ENCODE measurements around the gene RWDD3.

Gene RWDD3, protein sequence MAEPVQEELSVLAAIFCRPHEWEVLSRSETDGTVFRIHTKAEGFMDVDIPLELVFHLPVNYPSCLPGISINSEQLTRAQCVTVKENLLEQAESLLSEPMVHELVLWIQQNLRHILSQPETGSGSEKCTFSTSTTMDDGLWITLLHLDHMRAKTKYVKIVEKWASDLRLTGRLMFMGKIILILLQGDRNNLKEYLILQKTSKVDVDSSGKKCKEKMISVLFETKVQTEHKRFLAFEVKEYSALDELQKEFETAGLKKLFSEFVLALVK

GRCh38 chr1:95233737-95234500, at the start of gene RWDD3:
TSS of gene RWDD3 (plus strand) at chr1:95234210. CDS start at chr1:95234231, 21 bp downstream.
- Mint-ChIP-seq H3K27me3 (peaks cover 33% of the 10 kb centered on the region), H3K4me1 (ENCODE audit: low read depth) (peaks cover 29% of the 10 kb centered on the region), H3K36me3 (ENCODE audit: low read depth) (peaks cover 34% of the 10 kb centered on the region), H3K9me3 (no peaks in the 10 kb centered on the region), H3K4me3 (peak within 1 kb of the TSS; percentile 94), H3K27ac (peak within 1 kb of the TSS; percentile 88)
- intact Hi-C loops (cut with micrococcal nuclease): loop anchor here (5.0 kb wide), 2 partner anchors 152 to 377 kb away; no protein-coding TSS in a partner anchor

DNA sequence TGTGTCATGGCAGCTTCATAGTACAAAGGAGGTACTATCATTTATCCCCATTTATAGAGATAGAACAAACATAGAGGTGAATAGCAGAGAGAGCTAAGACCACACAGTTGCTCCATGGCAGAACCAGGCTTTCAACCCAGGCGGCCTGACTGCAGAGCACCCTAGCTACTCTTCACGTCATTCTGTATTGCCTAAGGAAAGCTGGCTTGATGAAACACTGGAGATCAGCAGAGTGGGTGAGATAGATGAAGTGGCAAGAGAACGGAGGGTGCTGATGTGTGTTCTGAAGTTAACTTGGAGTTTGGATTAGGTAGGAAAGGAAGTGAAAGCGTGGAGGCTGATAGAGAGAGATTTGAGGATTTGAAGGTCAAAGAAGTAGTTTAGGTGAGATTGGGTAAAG, 47.9 kb upstream of the RWDD3 start:
- no peaks in the 10 kb centered on the region for H3K27me3 Mint-ChIP-seq
- no peaks in the 10 kb centered on the region for H3K4me1 Mint-ChIP-seq (ENCODE audit: low read depth)
- H3K9me3 Mint-ChIP-seq: no peaks in the 10 kb centered on the region
- intact Hi-C loops (cut with micrococcal nuclease): no loop called here
- H3K36me3 Mint-ChIP-seq (ENCODE audit: low read depth): no peaks in the 10 kb centered on the region
- no peak overlapping the region for H3K4me3 Mint-ChIP-seq
- H3K27ac Mint-ChIP-seq: no peak overlapping the region

DNA sequence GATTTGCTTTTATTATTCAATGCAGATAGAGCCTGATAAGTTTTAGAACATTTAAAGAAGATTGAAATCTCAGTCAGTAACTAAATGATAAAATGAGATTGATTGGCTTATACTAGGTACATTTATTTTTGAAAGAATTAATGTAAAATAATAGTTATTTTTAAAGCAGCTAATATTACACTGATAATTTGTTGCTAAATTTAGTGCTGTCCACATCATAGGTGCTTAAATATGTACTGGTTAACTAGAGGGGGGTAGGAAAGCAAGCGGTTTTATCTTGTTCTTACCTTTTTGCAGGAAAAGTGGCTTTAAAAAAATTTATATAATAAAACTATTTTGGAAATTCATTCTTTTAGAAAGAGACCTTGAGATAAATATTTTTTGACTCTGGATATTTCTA, 40.4 kb upstream of the RWDD3 start:
- Mint-ChIP-seq H3K4me3 (no peak overlapping the region), H3K4me1 (ENCODE audit: low read depth) (no peaks in the 10 kb centered on the region), H3K9me3 (no peaks in the 10 kb centered on the region), H3K27ac (no peak overlapping the region), H3K27me3 (no peaks in the 10 kb centered on the region), H3K36me3 (ENCODE audit: low read depth) (no peaks in the 10 kb centered on the region)
- intact Hi-C loops (cut with micrococcal nuclease): no loop called here

GRCh38 chr1:95195046-95195445, 39.0 kb upstream of the RWDD3 start:
- intact Hi-C loops (cut with micrococcal nuclease): no loop called here
- Mint-ChIP-seq H3K9me3 (no peaks in the 10 kb centered on the region), H3K4me3 (no peak overlapping the region), H3K4me1 (ENCODE audit: low read depth) (no peaks in the 10 kb centered on the region), H3K27me3 (no peaks in the 10 kb centered on the region), H3K27ac (no peak overlapping the region), H3K36me3 (ENCODE audit: low read depth) (no peaks in the 10 kb centered on the region)

- intact Hi-C loops (cut with micrococcal nuclease): no loop called here
- Mint-ChIP-seq H3K27me3 (no peaks in the 10 kb centered on the region), H3K4me3 (no peak overlapping the region), H3K27ac (no peak overlapping the region), H3K4me1 (ENCODE audit: low read depth) (no peaks in the 10 kb centered on the region), H3K9me3 (no peaks in the 10 kb centered on the region), H3K36me3 (ENCODE audit: low read depth) (no peaks in the 10 kb centered on the region)
Measured at GRCh38 chr1:95196017-95196416, 38.0 kb upstream of the RWDD3 start.

DNA sequence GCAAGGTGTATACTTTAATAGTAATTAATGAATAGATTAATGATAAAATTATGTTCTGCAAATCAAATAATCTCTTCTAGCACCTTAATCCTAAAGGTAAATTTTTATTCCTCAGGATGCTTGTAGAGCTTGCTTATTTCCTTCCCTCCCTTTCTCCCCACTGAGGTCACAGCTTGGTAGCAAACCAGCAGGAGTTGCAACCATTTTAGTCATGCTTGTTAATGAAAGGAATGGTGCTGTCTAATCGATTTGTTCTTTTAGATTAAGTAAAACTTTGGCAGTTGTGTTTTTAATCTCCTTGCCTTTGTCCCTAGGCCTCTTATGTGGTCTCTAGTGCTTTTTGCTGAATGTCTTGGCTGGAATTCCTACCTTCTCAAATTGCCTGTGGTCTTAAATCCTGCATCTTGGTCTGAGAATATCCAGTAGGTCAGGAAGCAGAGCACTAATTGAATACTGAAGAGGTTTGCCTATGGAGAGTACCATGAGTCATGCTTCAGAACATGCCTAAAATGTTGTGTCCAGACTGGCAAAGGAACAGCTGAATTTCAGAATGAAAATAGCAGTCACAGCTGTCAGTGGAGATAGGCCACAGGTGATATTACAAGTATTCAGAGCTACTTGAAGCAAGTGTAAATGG, 36.3 kb upstream of the RWDD3 start:
- intact Hi-C loops (cut with micrococcal nuclease): no loop called here
- H3K4me1 Mint-ChIP-seq (ENCODE audit: low read depth): no peaks in the 10 kb centered on the region
- no peak overlapping the region for H3K4me3 Mint-ChIP-seq
- H3K27me3 Mint-ChIP-seq: no peaks in the 10 kb centered on the region
- H3K36me3 Mint-ChIP-seq (ENCODE audit: low read depth): no peaks in the 10 kb centered on the region
- H3K9me3 Mint-ChIP-seq: no peaks in the 10 kb centered on the region
- no peak overlapping the region for H3K27ac Mint-ChIP-seq

GRCh38 chr1:95201905-95202304, 32.1 kb upstream of the RWDD3 start:
- no peak overlapping the region for H3K4me3 Mint-ChIP-seq
- peaks cover 8% of the 10 kb centered on the region for H3K9me3 Mint-ChIP-seq
- intact Hi-C loops (cut with micrococcal nuclease): no loop called here
- no peaks in the 10 kb centered on the region for H3K36me3 Mint-ChIP-seq (ENCODE audit: low read depth)
- H3K27ac Mint-ChIP-seq: no peak overlapping the region
- peaks cover 2% of the 10 kb centered on the region for H3K27me3 Mint-ChIP-seq
- no peaks in the 10 kb centered on the region for H3K4me1 Mint-ChIP-seq (ENCODE audit: low read depth)

GRCh38 chr1:95203908-95204437, 30.0 kb upstream of the RWDD3 start:
- Mint-ChIP-seq H3K9me3 (peaks cover 8% of the 10 kb centered on the region), H3K27me3 (peaks cover 3% of the 10 kb centered on the region), H3K4me3 (no peak overlapping the region), H3K36me3 (ENCODE audit: low read depth) (no peaks in the 10 kb centered on the region), H3K27ac (no peak overlapping the region), H3K4me1 (ENCODE audit: low read depth) (no peaks in the 10 kb centered on the region)
- intact Hi-C loops (cut with micrococcal nuclease): no loop called here

GRCh38 chr1:95206514-95206913, 27.5 kb upstream of the RWDD3 start:
- peaks cover 8% of the 10 kb centered on the region for H3K9me3 Mint-ChIP-seq
- H3K36me3 Mint-ChIP-seq (ENCODE audit: low read depth): no peaks in the 10 kb centered on the region
- no peak overlapping the region for H3K4me3 Mint-ChIP-seq
- intact Hi-C loops (cut with micrococcal nuclease): no loop called here
- no peaks in the 10 kb centered on the region for H3K4me1 Mint-ChIP-seq (ENCODE audit: low read depth)
- H3K27ac Mint-ChIP-seq: no peak overlapping the region
- peaks cover 3% of the 10 kb centered on the region for H3K27me3 Mint-ChIP-seq

- peaks cover 8% of the 10 kb centered on the region for H3K9me3 Mint-ChIP-seq
- no peaks in the 10 kb centered on the region for H3K4me1 Mint-ChIP-seq (ENCODE audit: low read depth)
- H3K4me3 Mint-ChIP-seq: no peak overlapping the region
- intact Hi-C loops (cut with micrococcal nuclease): no loop called here
- no peaks in the 10 kb centered on the region for H3K36me3 Mint-ChIP-seq (ENCODE audit: low read depth)
- peaks cover 3% of the 10 kb centered on the region for H3K27me3 Mint-ChIP-seq
- H3K27ac Mint-ChIP-seq: no peak overlapping the region
Measured at GRCh38 chr1:95207223-95207935, 26.6 kb upstream of the RWDD3 start.

- Mint-ChIP-seq H3K27ac (no peak overlapping the region), H3K4me3 (no peak overlapping the region), H3K9me3 (peaks cover 8% of the 10 kb centered on the region), H3K4me1 (ENCODE audit: low read depth) (no peaks in the 10 kb centered on the region), H3K27me3 (peaks cover 3% of the 10 kb centered on the region), H3K36me3 (ENCODE audit: low read depth) (no peaks in the 10 kb centered on the region)
- intact Hi-C loops (cut with micrococcal nuclease): no loop called here
Measured at GRCh38 chr1:95208876-95209275, 25.1 kb upstream of the RWDD3 start.

- no peak overlapping the region for H3K4me3 Mint-ChIP-seq
- no peaks in the 10 kb centered on the region for H3K36me3 Mint-ChIP-seq (ENCODE audit: low read depth)
- intact Hi-C loops (cut with micrococcal nuclease): no loop called here
- no peak overlapping the region for H3K27ac Mint-ChIP-seq
- H3K27me3 Mint-ChIP-seq: peaks cover 3% of the 10 kb centered on the region
- no peaks in the 10 kb centered on the region for H3K4me1 Mint-ChIP-seq (ENCODE audit: low read depth)
- H3K9me3 Mint-ChIP-seq: peaks cover 8% of the 10 kb centered on the region
Measured at GRCh38 chr1:95209291-95209690, 24.7 kb upstream of the RWDD3 start.

DNA sequence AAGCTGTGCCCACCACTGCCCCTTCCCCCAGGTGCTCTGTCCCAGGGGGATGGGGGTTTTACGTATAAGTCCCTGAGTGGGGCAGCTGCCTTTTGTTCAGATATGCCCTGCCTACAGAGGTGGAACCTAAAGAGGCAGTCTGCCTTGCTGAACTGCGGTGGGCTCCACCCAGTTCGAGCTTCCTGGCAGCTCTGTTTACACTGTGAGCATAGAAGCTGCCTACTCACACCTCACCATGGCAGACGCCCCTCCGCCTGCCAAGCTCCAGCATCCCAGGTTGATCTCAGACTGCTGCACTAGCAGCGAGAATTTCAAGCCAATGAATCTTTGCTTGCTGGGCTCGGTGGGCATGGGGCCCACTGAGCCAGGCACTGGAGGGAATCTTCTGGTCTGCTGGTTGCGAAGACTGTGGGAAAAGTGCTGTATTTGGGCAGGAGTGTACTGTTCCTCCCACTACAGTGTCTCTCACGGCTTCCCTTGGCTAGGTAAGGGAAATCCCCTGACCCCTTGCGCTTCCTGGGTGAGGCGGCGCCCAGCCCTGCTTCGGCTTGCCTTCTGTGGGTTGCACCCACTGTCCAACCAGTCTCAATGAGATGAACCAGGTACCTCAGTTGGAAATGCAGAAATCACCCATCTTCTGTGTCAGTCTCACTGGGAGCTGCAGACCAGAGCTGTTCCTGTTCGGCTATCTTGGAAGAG, 17.6 kb upstream of the RWDD3 start:
- Mint-ChIP-seq H3K9me3 (no peaks in the 10 kb centered on the region), H3K27ac (no peak overlapping the region), H3K27me3 (peaks cover 2% of the 10 kb centered on the region), H3K4me1 (ENCODE audit: low read depth) (no peaks in the 10 kb centered on the region), H3K36me3 (ENCODE audit: low read depth) (no peaks in the 10 kb centered on the region), H3K4me3 (no peak overlapping the region)
- intact Hi-C loops (cut with micrococcal nuclease): no loop called here

All from dendritic cell treated with granulocyte-macrophage colony-stimulating factor and Interleukin-4, amounts not matched to agents 40 ng/mL and 50 ng/mL, for 4 days (primary cell).